H9 (cell line): Measurements from ENCODE around the gene SLC2A1. TPM values are rescaled to one million over a fixed set of nuclear protein-coding genes. Genes with fewer than 3 reads are reported as not detected.

Source experiments
- DNase-seq: peaks from one replicate; pipeline ENCODE4 v3.0.0-alpha.2; 2017
- H2AFZ ChIP-seq: one replicate; pipeline ENCODE4 v1.6.1; 2013; ENCODE audit warnings: mild to moderate bottlenecking, low read length, control low read depth, moderate library complexity
- H2AK5ac ChIP-seq: 2 replicates; pipeline ENCODE4 v1.6.1; 2013; ENCODE audit warnings: low read length, control low read depth, mixed read lengths; ENCODE audit not compliant: insufficient read length
- H2BK120ac ChIP-seq: one replicate; pipeline ENCODE4 v1.6.1; 2013; ENCODE audit warnings: low read depth, mild to moderate bottlenecking, low read length, control low read depth, inconsistent platforms; ENCODE audit not compliant: poor library complexity, severe bottlenecking
- H2BK12ac ChIP-seq: 2 replicates; pipeline ENCODE4 v1.6.1; 2013; ENCODE audit warnings: low read length, control low read depth, mixed read lengths, low read depth; ENCODE audit not compliant: insufficient read length
- H2BK15ac ChIP-seq: 2 replicates; pipeline ENCODE4 v1.6.1; 2013; ENCODE audit warnings: low read depth, low read length, control low read depth
- H2BK20ac ChIP-seq: one replicate; pipeline ENCODE4 v1.6.1; 2013; ENCODE audit warnings: low read depth, mild to moderate bottlenecking, low read length, control low read depth, inconsistent platforms; ENCODE audit not compliant: poor library complexity, severe bottlenecking
- H2BK5ac ChIP-seq: 2 replicates; pipeline ENCODE4 v1.6.1; 2013; ENCODE audit warnings: low read length, control low read depth, mixed read lengths; ENCODE audit not compliant: insufficient read length
- H3K14ac ChIP-seq: 2 replicates; pipeline ENCODE4 v1.6.1; 2013; ENCODE audit warnings: low read length, control low read depth; ENCODE audit not compliant: insufficient read depth
- H3K18ac ChIP-seq: 2 replicates; pipeline ENCODE4 v1.6.1; 2013; ENCODE audit warnings: low read depth, mild to moderate bottlenecking, mixed read lengths, low read length, control low read depth; ENCODE audit not compliant: insufficient read length
- H3K23ac ChIP-seq: 2 replicates; pipeline ENCODE4 v1.6.1; 2013; ENCODE audit warnings: low read length, control low read depth, mixed read lengths, low read depth; ENCODE audit not compliant: insufficient read length
- H3K23me2 ChIP-seq: 2 replicates; pipeline ENCODE4 v1.6.1; 2013; ENCODE audit warnings: low read depth, mild to moderate bottlenecking, mixed read lengths, low read length, control low read depth; ENCODE audit not compliant: insufficient read length, poor library complexity, severe bottlenecking
- H3K27ac ChIP-seq: 2 replicates; pipeline ENCODE4 v1.5.1; 2013; ENCODE audit warnings: low read length, control low read depth, mixed read lengths, low read depth; ENCODE audit not compliant: insufficient read length
- H3K27me3 ChIP-seq: 2 replicates; pipeline ENCODE4 v1.6.1; 2013; ENCODE audit warnings: low read length, control low read depth, inconsistent platforms; ENCODE audit not compliant: insufficient read depth
- H3K4ac ChIP-seq: 2 replicates; pipeline ENCODE4 v1.6.1; 2013; ENCODE audit warnings: low read depth, mild to moderate bottlenecking, control low read depth, inconsistent platforms, low read length, moderate library complexity
- H3K4me1 ChIP-seq: 2 replicates; pipeline ENCODE4 v1.6.1; 2013; ENCODE audit warnings: low read length, control low read depth, inconsistent platforms; ENCODE audit not compliant: insufficient read depth
- H3K4me2 ChIP-seq: 2 replicates; pipeline ENCODE4 v1.6.1; 2013; ENCODE audit warnings: low read length, control low read depth, mixed read lengths; ENCODE audit not compliant: insufficient read length, insufficient read depth
- H3K56ac ChIP-seq: 2 replicates; pipeline ENCODE4 v1.6.1; 2013; ENCODE audit warnings: low read depth, mild to moderate bottlenecking, mixed read lengths, low read length, control low read depth; ENCODE audit not compliant: insufficient read length
- H3K79me1 ChIP-seq: 2 replicates; pipeline ENCODE4 v1.6.1; 2013; ENCODE audit warnings: low read depth, mild to moderate bottlenecking, moderate library complexity, low read length, control low read depth, inconsistent platforms; ENCODE audit not compliant: insufficient read depth, poor library complexity, severe bottlenecking
- H3K79me2 ChIP-seq: 2 replicates; pipeline ENCODE4 v1.6.1; 2013; ENCODE audit warnings: low read length, control low read depth, inconsistent platforms; ENCODE audit not compliant: insufficient read depth
- H3K9ac ChIP-seq: 2 replicates; pipeline ENCODE4 v1.6.1; 2013; ENCODE audit warnings: low read length, control low read depth, mixed read lengths; ENCODE audit not compliant: insufficient read length; ENCODE audit errors: extremely low read depth
- H3K9me3 ChIP-seq: one replicate; pipeline ENCODE4 v1.6.1; 2013; ENCODE audit warnings: low read depth, low read length, inconsistent platforms; ENCODE audit not compliant: control insufficient read depth
- H3T11ph ChIP-seq: one replicate; pipeline ENCODE4 v1.6.1; 2013; ENCODE audit warnings: mild to moderate bottlenecking, low read length, control low read depth, inconsistent platforms
- H4K20me1 ChIP-seq: one replicate; pipeline ENCODE4 v1.6.1; 2013; ENCODE audit not compliant: control insufficient read depth, insufficient read length, insufficient read depth
- H4K5ac ChIP-seq: 2 replicates; pipeline ENCODE4 v1.6.1; 2013; ENCODE audit warnings: low read depth, mild to moderate bottlenecking, mixed read lengths, low read length, control low read depth; ENCODE audit not compliant: insufficient read length
- H4K8ac ChIP-seq: replicated peaks from 2 replicates; pipeline ENCODE4 v1.6.1; 2013; ENCODE audit warnings: low read length, control low read depth, mixed read lengths, low read depth; ENCODE audit not compliant: insufficient read length
- H4K91ac ChIP-seq: 2 replicates; pipeline ENCODE4 v1.6.1; 2013; ENCODE audit warnings: low read depth, mild to moderate bottlenecking, moderate library complexity, mixed read lengths, low read length, control low read depth; ENCODE audit not compliant: insufficient read length
- H3K27ac Mint-ChIP-seq, 3 experiments: 2 replicates in 2 of 3; 3 replicates in 1 of 3; pipeline ENCODE4 v1.8.0; 2020 to 2021; ENCODE audit warnings: mixed read lengths in 3 of 3, mild to moderate bottlenecking in 1 of 3, moderate library complexity in 1 of 3
- H3K27me3 Mint-ChIP-seq: 2 replicates; pipeline ENCODE4 v1.8.0; 2021; ENCODE audit warnings: low read depth, mild to moderate bottlenecking, moderate library complexity, mixed read lengths
- H3K36me3 Mint-ChIP-seq, 3 experiments: 2 replicates in 2 of 3; 3 replicates in 1 of 3; pipeline ENCODE4 v1.8.0; 2020 to 2021; ENCODE audit warnings: low read depth in 3 of 3, mixed read lengths in 3 of 3; ENCODE audit not compliant: insufficient read depth in 1 of 3
- H3K4me1 Mint-ChIP-seq, 2 experiments: 2 replicates each; pipeline ENCODE4 v1.8.0; 2020; ENCODE audit warnings: mixed read lengths in 2 of 2
- H3K4me3 Mint-ChIP-seq, 2 experiments: 2 replicates in 1 of 2; 3 replicates in 1 of 2; pipeline ENCODE4 v1.8.0; 2020 to 2021; ENCODE audit warnings: mild to moderate bottlenecking in 2 of 2, mixed read lengths in 2 of 2, moderate library complexity in 1 of 2
- H3K9me3 Mint-ChIP-seq, 2 experiments: 2 replicates in 1 of 2; 3 replicates in 1 of 2; pipeline ENCODE4 v1.8.0; 2020; ENCODE audit warnings: mild to moderate bottlenecking in 2 of 2, mixed read lengths in 2 of 2, moderate library complexity in 1 of 2
- CTCF ChIP-seq: fragments of 200-600 bp; sonication (generic); conservative IDR thresholded peaks from 3 replicates; pipeline ENCODE4 v1.8.0; 2021; ENCODE audit warnings: antibody characterized with exemption, mild to moderate bottlenecking
- WGBS: extraction: QIAGEN DNeasy Blood & Tissue Kit; methylation state at CpG from one replicate; pipeline ENCODE4 v1.1.7; 2013; ENCODE audit warnings: missing lambda C conversion rate, low lambda C conversion rate, mixed read lengths; ENCODE audit not compliant: insufficient read length; ENCODE audit errors: extremely low coverage; 5-methylcytosine and 5-hydroxymethylcytosine counted together
- total RNA-seq: library from RNA; stranded (reverse); gene quantifications from 2 replicates; pipeline ENCODE4 v1.2.1, GENCODE V29; 2021

The SLC2A1 gene
- total RNA-seq, 1 experiment from 2014 or later: 186 TPM

- Histone ChIP-seq H3K14ac (no peak overlapping the region), H3K79me2 (no peaks in the 10 kb centered on the region), H3K23ac (no peak overlapping the region), H2AK5ac (no peak overlapping the region), H3K79me1 (no peaks in the 10 kb centered on the region), H4K20me1 (no peaks in the 10 kb centered on the region), H3K56ac (no peak overlapping the region), H3K9me3 (no peaks in the 10 kb centered on the region), H2AFZ (no peak overlapping the region), H4K8ac (no peak overlapping the region), H3K23me2 (no peaks in the 10 kb centered on the region), H3K18ac (no peak overlapping the region), H3K4me1 (no peaks in the 10 kb centered on the region), H3K4me2 (no peak overlapping the region), H2BK5ac (no peak overlapping the region), H3K9ac (no peak overlapping the region), H4K5ac (no peak overlapping the region), H2BK20ac (no peak overlapping the region), H3K27me3 (no peaks in the 10 kb centered on the region), H3K27ac (no peak overlapping the region), H3T11ph (no peak overlapping the region), H3K4ac (no peak overlapping the region), H2BK12ac (no peak overlapping the region), H2BK15ac (no peak overlapping the region), H4K91ac (no peak overlapping the region), H2BK120ac (no peak overlapping the region)
- Mint-ChIP-seq H3K36me3 (no peaks in the 10 kb centered on the region), H3K27ac (no peak overlapping the region), H3K27me3 (no peaks in the 10 kb centered on the region; the same call in none of the 2 replicates), H3K4me3 (no peak overlapping the region), H3K9me3 (no peaks in the 10 kb centered on the region), H3K4me1 (no peaks in the 10 kb centered on the region)
- no peak for DNase-seq
- WGBS: no CpG with 5 or more reads among the region's 21 CpGs
- no peak for TF ChIP-seq CTCF
Measured at GRCh38 chr1:42886800-42887199, 71.9 kb downstream of the SLC2A1 start.
